WTC11 (cell line): ENCODE results near the gene SDS. TPM values are rescaled to one million over a fixed set of nuclear protein-coding genes. Genes with fewer than 3 reads are reported as not detected.

Experiments
- ATAC-seq: fragments of 200-7000 bp; cut with Tn5 transposase; 2 replicates; pipeline ENCODE4 v1.10.0; 2021; ENCODE audit warnings: mild to moderate bottlenecking, moderate library complexity
- CTCF ChIA-PET: fragments of 300-600 bp; sonication (Branson Sonifier 250); formaldehyde crosslinking; loops from one replicate; lab custom pipeline; 2021; ENCODE audit warnings: antibody characterized with exemption; lab: Charles Lee
- POLR2A ChIA-PET: fragments of 350-600 bp; sonication (Branson Sonifier 250); formaldehyde crosslinking; loops from one replicate; lab custom pipeline; 2021; ENCODE audit warnings: antibody characterized with exemption; lab: Charles Lee
- DNase-seq: peaks from one replicate; pipeline ENCODE4 v3.0.0; 2021; ENCODE audit warnings: low spot score
- H3K27ac Mint-ChIP-seq: 2 replicates; pipeline ENCODE4 v1.8.0; 2021; ENCODE audit warnings: mixed read lengths
- H3K27me3 Mint-ChIP-seq: 2 replicates; pipeline ENCODE4 v1.8.0; 2021; ENCODE audit warnings: low read depth, mild to moderate bottlenecking, moderate library complexity, mixed read lengths
- H3K36me3 Mint-ChIP-seq: 2 replicates; pipeline ENCODE4 v1.8.0; 2021; ENCODE audit warnings: mixed read lengths
- H3K4me1 Mint-ChIP-seq: 2 replicates; pipeline ENCODE4 v1.8.0; 2022; ENCODE audit warnings: mixed read lengths
- H3K4me3 Mint-ChIP-seq: 2 replicates; pipeline ENCODE4 v1.8.0; 2021; ENCODE audit warnings: mild to moderate bottlenecking, moderate library complexity, mixed read lengths
- H3K9me3 Mint-ChIP-seq: 2 replicates; pipeline ENCODE4 v1.8.0; 2021; ENCODE audit warnings: mixed read lengths
- ARID4B ChIP-seq: sonication (generic); formaldehyde crosslinking; IDR thresholded peaks from 2 replicates; pipeline ENCODE4 v1.8.0; 2023; ENCODE audit warnings: missing genetic modification reagents, mild to moderate bottlenecking, borderline replicate concordance
- ATF2 ChIP-seq: sonication (generic); formaldehyde crosslinking; IDR thresholded peaks from 2 replicates; pipeline ENCODE4 v1.8.1; 2022; ENCODE audit warnings: low read depth, missing genetic modification reagents, borderline replicate concordance
- CBFB ChIP-seq: sonication (generic); formaldehyde crosslinking; IDR thresholded peaks from 2 replicates; pipeline ENCODE4 v1.8.1; 2022; ENCODE audit warnings: mild to moderate bottlenecking, low read depth, missing genetic modification reagents
- FOXP1 ChIP-seq: sonication (generic); formaldehyde crosslinking; IDR thresholded peaks from 2 replicates; pipeline ENCODE4 v1.8.0; 2022; ENCODE audit warnings: missing genetic modification reagents, mild to moderate bottlenecking, moderate library complexity, borderline replicate concordance
- HMGA2 ChIP-seq: fragments of 250-450 bp; sonication (Bioruptor Pico); IDR thresholded peaks from 2 replicates; pipeline ENCODE4 v1.4.0; 2021; ENCODE audit warnings: mild to moderate bottlenecking, moderate library complexity
- IRF2 ChIP-seq: sonication (generic); formaldehyde crosslinking; IDR thresholded peaks from 2 replicates; pipeline ENCODE4 v1.8.0; 2022; ENCODE audit warnings: low read depth, missing genetic modification reagents, borderline replicate concordance
- NFE2L1 ChIP-seq: sonication (generic); formaldehyde crosslinking; IDR thresholded peaks from 2 replicates; pipeline ENCODE4 v1.8.1; 2023; ENCODE audit warnings: missing genetic modification reagents
- NR3C1 ChIP-seq: sonication (generic); formaldehyde crosslinking; conservative IDR thresholded peaks from 2 replicates; pipeline ENCODE4 v1.8.1; 2023; ENCODE audit warnings: low read depth, mild to moderate bottlenecking, missing genetic modification reagents
- RORB ChIP-seq: fragments of 250-450 bp; sonication (Bioruptor Pico); IDR thresholded peaks from 2 replicates; pipeline ENCODE4 v1.9.0; 2021; ENCODE audit warnings: mild to moderate bottlenecking
- SMAD3 ChIP-seq: sonication (generic); formaldehyde crosslinking; IDR thresholded peaks from 2 replicates; pipeline ENCODE4 v1.8.0; 2022; ENCODE audit warnings: missing genetic modification reagents, mild to moderate bottlenecking, borderline replicate concordance
- ZNF232 ChIP-seq: sonication (generic); formaldehyde crosslinking; IDR thresholded peaks from 2 replicates; pipeline ENCODE4 v1.8.0; 2022; ENCODE audit warnings: mild to moderate bottlenecking, missing genetic modification reagents
- ZNF423 ChIP-seq: fragments of 250-450 bp; sonication (Bioruptor Pico); IDR thresholded peaks from 2 replicates; pipeline ENCODE4 v2.1.2; 2022; ENCODE audit warnings: mild to moderate bottlenecking, moderate library complexity
- ZSCAN18 ChIP-seq: fragments of 250-450 bp; sonication (Bioruptor Pico); IDR thresholded peaks from 2 replicates; pipeline ENCODE4 v2.1.2; 2022; ENCODE audit warnings: mild to moderate bottlenecking, moderate library complexity
- total RNA-seq: library from RNA; stranded (reverse); gene quantifications from 3 replicates; pipeline ENCODE4 v1.2.3, GENCODE V29; 2021
- TF ChIP-seq, protein P1 (sequence below): sonication (generic); formaldehyde crosslinking; IDR thresholded peaks from 2 replicates; pipeline ENCODE4 v1.8.1; 2022; ENCODE audit warnings: mild to moderate bottlenecking, missing genetic modification reagents, moderate library complexity, borderline replicate concordance
- TF ChIP-seq, protein P2 (sequence below): sonication (generic); formaldehyde crosslinking; IDR thresholded peaks from 2 replicates; pipeline ENCODE4 v1.8.0; 2022; ENCODE audit warnings: mild to moderate bottlenecking, missing genetic modification reagents
- TF ChIP-seq, protein P3 (sequence below): sonication (generic); formaldehyde crosslinking; IDR thresholded peaks from 2 replicates; pipeline ENCODE4 v1.8.0; 2022; ENCODE audit warnings: mild to moderate bottlenecking, missing genetic modification reagents
- TF ChIP-seq, protein P4 (sequence below): fragments of 250-450 bp; sonication (Bioruptor Pico); IDR thresholded peaks from 2 replicates; pipeline ENCODE4 v1.9.0; 2021; ENCODE audit warnings: mild to moderate bottlenecking, borderline replicate concordance

The SDS gene
- total RNA-seq, 1 experiment from 2014 or later, result 0.31 TPM

GRCh38 chr12:113373440-113373839 lies 30.2 kb downstream of the SDS start:
- Mint-ChIP-seq H3K9me3 (no peaks in the 10 kb centered on the region), H3K27ac (no peak overlapping the region), H3K27me3 (no peaks in the 10 kb centered on the region), H3K4me1 (no peaks in the 10 kb centered on the region), H3K36me3 (peaks cover 21% of the 10 kb centered on the region), H3K4me3 (no peak overlapping the region)
- ChIA-PET POLR2A (no interaction called here), CTCF (no interaction called here)
- TF ChIP-seq IRF2 (no peak), CBFB (CRISPR knock-in tag) (no peak), ARID4B (no peak), ZNF423 (CRISPR knock-in tag) (no peak), FOXP1 (CRISPR knock-in tag) (no peak), ZSCAN18 (CRISPR knock-in tag) (no peak), SMAD3 (no peak), RORB (CRISPR knock-in tag) (no peak), HMGA2 (CRISPR knock-in tag) (no peak), ZNF232 (CRISPR knock-in tag) (no peak), ATF2 (no peak), NR3C1 (CRISPR knock-in tag) (no peak), NFE2L1 (CRISPR knock-in tag) (no peak)
- TF ChIP-seq, protein P1, sequence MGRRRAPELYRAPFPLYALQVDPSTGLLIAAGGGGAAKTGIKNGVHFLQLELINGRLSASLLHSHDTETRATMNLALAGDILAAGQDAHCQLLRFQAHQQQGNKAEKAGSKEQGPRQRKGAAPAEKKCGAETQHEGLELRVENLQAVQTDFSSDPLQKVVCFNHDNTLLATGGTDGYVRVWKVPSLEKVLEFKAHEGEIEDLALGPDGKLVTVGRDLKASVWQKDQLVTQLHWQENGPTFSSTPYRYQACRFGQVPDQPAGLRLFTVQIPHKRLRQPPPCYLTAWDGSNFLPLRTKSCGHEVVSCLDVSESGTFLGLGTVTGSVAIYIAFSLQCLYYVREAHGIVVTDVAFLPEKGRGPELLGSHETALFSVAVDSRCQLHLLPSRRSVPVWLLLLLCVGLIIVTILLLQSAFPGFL (CRISPR knock-in tag), result no peak
- TF ChIP-seq, protein P2, sequence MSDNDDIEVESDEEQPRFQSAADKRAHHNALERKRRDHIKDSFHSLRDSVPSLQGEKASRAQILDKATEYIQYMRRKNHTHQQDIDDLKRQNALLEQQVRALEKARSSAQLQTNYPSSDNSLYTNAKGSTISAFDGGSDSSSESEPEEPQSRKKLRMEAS, result no peak
- TF ChIP-seq, protein P3, sequence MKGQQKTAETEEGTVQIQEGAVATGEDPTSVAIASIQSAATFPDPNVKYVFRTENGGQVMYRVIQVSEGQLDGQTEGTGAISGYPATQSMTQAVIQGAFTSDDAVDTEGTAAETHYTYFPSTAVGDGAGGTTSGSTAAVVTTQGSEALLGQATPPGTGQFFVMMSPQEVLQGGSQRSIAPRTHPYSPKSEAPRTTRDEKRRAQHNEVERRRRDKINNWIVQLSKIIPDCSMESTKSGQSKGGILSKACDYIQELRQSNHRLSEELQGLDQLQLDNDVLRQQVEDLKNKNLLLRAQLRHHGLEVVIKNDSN (CRISPR knock-in tag), result no peak
- TF ChIP-seq, protein P4, sequence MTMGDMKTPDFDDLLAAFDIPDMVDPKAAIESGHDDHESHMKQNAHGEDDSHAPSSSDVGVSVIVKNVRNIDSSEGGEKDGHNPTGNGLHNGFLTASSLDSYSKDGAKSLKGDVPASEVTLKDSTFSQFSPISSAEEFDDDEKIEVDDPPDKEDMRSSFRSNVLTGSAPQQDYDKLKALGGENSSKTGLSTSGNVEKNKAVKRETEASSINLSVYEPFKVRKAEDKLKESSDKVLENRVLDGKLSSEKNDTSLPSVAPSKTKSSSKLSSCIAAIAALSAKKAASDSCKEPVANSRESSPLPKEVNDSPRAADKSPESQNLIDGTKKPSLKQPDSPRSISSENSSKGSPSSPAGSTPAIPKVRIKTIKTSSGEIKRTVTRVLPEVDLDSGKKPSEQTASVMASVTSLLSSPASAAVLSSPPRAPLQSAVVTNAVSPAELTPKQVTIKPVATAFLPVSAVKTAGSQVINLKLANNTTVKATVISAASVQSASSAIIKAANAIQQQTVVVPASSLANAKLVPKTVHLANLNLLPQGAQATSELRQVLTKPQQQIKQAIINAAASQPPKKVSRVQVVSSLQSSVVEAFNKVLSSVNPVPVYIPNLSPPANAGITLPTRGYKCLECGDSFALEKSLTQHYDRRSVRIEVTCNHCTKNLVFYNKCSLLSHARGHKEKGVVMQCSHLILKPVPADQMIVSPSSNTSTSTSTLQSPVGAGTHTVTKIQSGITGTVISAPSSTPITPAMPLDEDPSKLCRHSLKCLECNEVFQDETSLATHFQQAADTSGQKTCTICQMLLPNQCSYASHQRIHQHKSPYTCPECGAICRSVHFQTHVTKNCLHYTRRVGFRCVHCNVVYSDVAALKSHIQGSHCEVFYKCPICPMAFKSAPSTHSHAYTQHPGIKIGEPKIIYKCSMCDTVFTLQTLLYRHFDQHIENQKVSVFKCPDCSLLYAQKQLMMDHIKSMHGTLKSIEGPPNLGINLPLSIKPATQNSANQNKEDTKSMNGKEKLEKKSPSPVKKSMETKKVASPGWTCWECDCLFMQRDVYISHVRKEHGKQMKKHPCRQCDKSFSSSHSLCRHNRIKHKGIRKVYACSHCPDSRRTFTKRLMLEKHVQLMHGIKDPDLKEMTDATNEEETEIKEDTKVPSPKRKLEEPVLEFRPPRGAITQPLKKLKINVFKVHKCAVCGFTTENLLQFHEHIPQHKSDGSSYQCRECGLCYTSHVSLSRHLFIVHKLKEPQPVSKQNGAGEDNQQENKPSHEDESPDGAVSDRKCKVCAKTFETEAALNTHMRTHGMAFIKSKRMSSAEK (CRISPR knock-in tag), result no peak
- DNase-seq (no peak), ATAC-seq (no peak)
